ENCODE data around the gene PRPSAP2. TPM values are rescaled to one million over a fixed set of nuclear protein-coding genes. Genes with fewer than 3 reads are reported as not detected.
"Not testable (repeated sequence)": the region's sequence is repeated elsewhere in the genome, so short reads cannot be mapped to it uniquely, and the experiment has no call there.

PRPSAP2 gene
- total RNA-seq (2022) (24.6 and 33.0 TPM in 2 replicates), Bru-seq, nascent RNA (percentile 68 among the genes with signal in this experiment), BruChase-seq, experiment 1, labeled RNA remaining after a 6-hour chase (percentile 65 among the genes with signal in this experiment), BruChase-seq, experiment 2, labeled RNA remaining after a 2-hour chase (percentile 61 among the genes with signal in this experiment)
- long read RNA-seq, transcript PRPSAP2-201 (12 exons, 1,910 nt): major isoform, 12 of 40 reads
- long read RNA-seq, partial matches to known transcripts: 4 of 40 reads
- long read RNA-seq, other reads (novel, unspliced or antisense): 24 of 40 reads

GRCh38 chr17:18857864-18858566, at the start of gene PRPSAP2:
Gene PRPSAP2 (plus strand): TSS chr17:18858131. CDS start chr17:18865834, 7,703 bp downstream.
- H3K27ac Mint-ChIP-seq (ENCODE audit: unreplicated experiment): peak within 1 kb of the TSS; percentile 79
- TF ChIP-seq CTCF (IDR thresholded peaks at IDR 0.05; ENCODE audit: unreplicated experiment): no peak
- H3K9me3 Mint-ChIP-seq (ENCODE audit: low read depth, unreplicated experiment): no peaks in the 10 kb centered on the region
- BruUV-seq (replicated peaks): no TSS peak
- peak; percentile 94 for DNase-seq
- CTCF ChIA-PET: interaction anchor here (0.6 kb wide), 1 partner anchor 25 kb away, joined by 5 read pairs; no protein-coding TSS in a partner anchor
- peaks cover 25% of the 10 kb centered on the region for H3K36me3 Mint-ChIP-seq (ENCODE audit: insufficient read depth, unreplicated experiment)
- H3K4me3 Mint-ChIP-seq (ENCODE audit: low read depth, unreplicated experiment): peak within 1 kb of the TSS; percentile 75
- no peaks in the 10 kb centered on the region for H3K27me3 Mint-ChIP-seq (ENCODE audit: unreplicated experiment)
- H3K4me1 Mint-ChIP-seq (ENCODE audit: low read depth, unreplicated experiment): no peaks in the 10 kb centered on the region
- intact Hi-C loops (cut with micrococcal nuclease; ENCODE audit: unreplicated experiment): no loop called here

GRCh38 chr17:18815924-18816323, 42.0 kb upstream of the PRPSAP2 start:
- H3K36me3 Mint-ChIP-seq (ENCODE audit: insufficient read depth, unreplicated experiment); H3K4me1 Mint-ChIP-seq (ENCODE audit: low read depth, unreplicated experiment); intact Hi-C loops (cut with micrococcal nuclease; ENCODE audit: unreplicated experiment); H3K9me3 Mint-ChIP-seq (ENCODE audit: low read depth, unreplicated experiment); H3K27ac Mint-ChIP-seq (ENCODE audit: unreplicated experiment); BruUV-seq (replicated peaks); H3K27me3 Mint-ChIP-seq (ENCODE audit: unreplicated experiment); CTCF ChIA-PET; H3K4me3 Mint-ChIP-seq (ENCODE audit: low read depth, unreplicated experiment); DNase-seq: not testable (repeated sequence)

- H3K27ac Mint-ChIP-seq (ENCODE audit: unreplicated experiment); H3K4me1 Mint-ChIP-seq (ENCODE audit: low read depth, unreplicated experiment); CTCF ChIA-PET; H3K9me3 Mint-ChIP-seq (ENCODE audit: low read depth, unreplicated experiment); BruUV-seq (replicated peaks); intact Hi-C loops (cut with micrococcal nuclease; ENCODE audit: unreplicated experiment); H3K36me3 Mint-ChIP-seq (ENCODE audit: insufficient read depth, unreplicated experiment); H3K27me3 Mint-ChIP-seq (ENCODE audit: unreplicated experiment); H3K4me3 Mint-ChIP-seq (ENCODE audit: low read depth, unreplicated experiment): not testable (repeated sequence)
- DNase-seq: peak; percentile 30
Observed at GRCh38 chr17:18816489-18817371, 41.2 kb upstream of the PRPSAP2 start.

GRCh38 chr17:18821430-18821829, 36.5 kb upstream of the PRPSAP2 start:
- H3K9me3 Mint-ChIP-seq (ENCODE audit: low read depth, unreplicated experiment); H3K27ac Mint-ChIP-seq (ENCODE audit: unreplicated experiment); CTCF ChIA-PET; H3K36me3 Mint-ChIP-seq (ENCODE audit: insufficient read depth, unreplicated experiment); intact Hi-C loops (cut with micrococcal nuclease; ENCODE audit: unreplicated experiment); BruUV-seq (replicated peaks); DNase-seq; H3K4me1 Mint-ChIP-seq (ENCODE audit: low read depth, unreplicated experiment); H3K27me3 Mint-ChIP-seq (ENCODE audit: unreplicated experiment); H3K4me3 Mint-ChIP-seq (ENCODE audit: low read depth, unreplicated experiment): not testable (repeated sequence)

- H3K36me3 Mint-ChIP-seq (ENCODE audit: insufficient read depth, unreplicated experiment): not testable (repeated sequence)
Observed at GRCh38 chr17:18827613-18828012, 30.3 kb upstream of the PRPSAP2 start.

GRCh38 chr17:18848501-18848900, 9.4 kb upstream of the PRPSAP2 start:
- intact Hi-C loops (cut with micrococcal nuclease; ENCODE audit: unreplicated experiment): no loop called here
- no peak for TF ChIP-seq CTCF (IDR thresholded peaks at IDR 0.05; ENCODE audit: unreplicated experiment)
- no peaks in the 10 kb centered on the region for H3K36me3 Mint-ChIP-seq (ENCODE audit: insufficient read depth, unreplicated experiment)
- DNase-seq: no peak
- no TSS peak for BruUV-seq (replicated peaks)
- no peak overlapping the region for H3K4me3 Mint-ChIP-seq (ENCODE audit: low read depth, unreplicated experiment)
- H3K27me3 Mint-ChIP-seq (ENCODE audit: unreplicated experiment): no peaks in the 10 kb centered on the region
- H3K9me3 Mint-ChIP-seq (ENCODE audit: low read depth, unreplicated experiment): no peaks in the 10 kb centered on the region
- no peaks in the 10 kb centered on the region for H3K4me1 Mint-ChIP-seq (ENCODE audit: low read depth, unreplicated experiment)
- CTCF ChIA-PET: interaction anchor here (0.6 kb wide), 1 partner anchor 244 kb away, joined by 3 read pairs; no protein-coding TSS in a partner anchor
- H3K27ac Mint-ChIP-seq (ENCODE audit: unreplicated experiment): no peak overlapping the region

More at GRCh38 chr17:18827613-18828012, 30.3 kb upstream of the PRPSAP2 start:
- DNase-seq; H3K4me3 Mint-ChIP-seq (ENCODE audit: low read depth, unreplicated experiment); intact Hi-C loops (cut with micrococcal nuclease; ENCODE audit: unreplicated experiment); H3K4me1 Mint-ChIP-seq (ENCODE audit: low read depth, unreplicated experiment); BruUV-seq (replicated peaks); H3K27me3 Mint-ChIP-seq (ENCODE audit: unreplicated experiment); CTCF ChIA-PET; H3K9me3 Mint-ChIP-seq (ENCODE audit: low read depth, unreplicated experiment); H3K27ac Mint-ChIP-seq (ENCODE audit: unreplicated experiment): not testable (repeated sequence)
